Neural cell (in vitro differentiated cells): Measurements from ENCODE around the gene NECTIN1. TPM values are rescaled to one million over a fixed set of nuclear protein-coding genes. Genes with fewer than 3 reads are reported as not detected.

Source experiments
- H2AFZ ChIP-seq: fragments of 200-600, 300-800 bp; sonication (generic), shearing (Covaris generic); 2 replicates; pipeline ENCODE4 v1.6.0; 2014; ENCODE audit warnings: low read depth, mild to moderate bottlenecking, antibody characterized with exemption, low read length, moderate library complexity
- H3F3A ChIP-seq: fragments of 200-600 bp; shearing (Covaris generic); 2 replicates; pipeline ENCODE4 v1.6.1; 2016; ENCODE audit warnings: mild to moderate bottlenecking, moderate library complexity, mixed read lengths, antibody characterized with exemption, low read length; ENCODE audit not compliant: insufficient read depth, poor library complexity, severe bottlenecking
- H3K27ac ChIP-seq: fragments of 200-600, 300-800 bp; sonication (generic), shearing (Covaris generic); 2 replicates; pipeline ENCODE4 v1.5.1; 2014; ENCODE audit warnings: mild to moderate bottlenecking, low read length, moderate library complexity
- H3K27me3 ChIP-seq: fragments of 300-800, 200-600 bp; sonication (generic), shearing (Covaris generic); 2 replicates; pipeline ENCODE4 v1.6.0; 2014; ENCODE audit warnings: mild to moderate bottlenecking, low read depth, low read length, moderate library complexity; ENCODE audit not compliant: insufficient read depth
- H3K36me3 ChIP-seq: fragments of 300-800, 200-600 bp; sonication (generic), shearing (Covaris generic); 2 replicates; pipeline ENCODE4 v1.5.1; 2014; ENCODE audit warnings: mild to moderate bottlenecking, antibody characterized with exemption, low read length, moderate library complexity; ENCODE audit not compliant: insufficient read depth
- H3K4me2 ChIP-seq: fragments of 300-800, 200-600 bp; sonication (generic), shearing (Covaris generic); 2 replicates; pipeline ENCODE4 v1.6.0; 2014; ENCODE audit warnings: mild to moderate bottlenecking, low read length
- H3K4me3 ChIP-seq: fragments of 300-800, 200-600 bp; sonication (generic), shearing (Covaris generic); 2 replicates; pipeline ENCODE4 v1.5.1; 2014; ENCODE audit warnings: mild to moderate bottlenecking, low read length, moderate library complexity
- H3K79me2 ChIP-seq: fragments of 200-600 bp; shearing (Covaris generic); replicated peaks from 2 replicates; pipeline ENCODE4 v1.6.0; 2014; ENCODE audit warnings: mild to moderate bottlenecking, low read length, moderate library complexity; ENCODE audit not compliant: insufficient read depth
- H3K9ac ChIP-seq: fragments of 300-800, 200-600 bp; sonication (generic), shearing (Covaris generic); 2 replicates; pipeline ENCODE4 v1.6.1; 2016; ENCODE audit warnings: mild to moderate bottlenecking, low read length, mixed read lengths
- H3K9me2 ChIP-seq: fragments of 200-600 bp; shearing (Covaris generic); 2 replicates; pipeline ENCODE4 v1.6.1; 2016; ENCODE audit warnings: mild to moderate bottlenecking, low read length, mixed read lengths; ENCODE audit not compliant: insufficient read depth
- H3K9me3 ChIP-seq: fragments of 200-600, 300-800 bp; sonication (generic), shearing (Covaris generic); 2 replicates; pipeline ENCODE4 v1.6.1; 2016; ENCODE audit warnings: mild to moderate bottlenecking, mixed run types, low read length, moderate library complexity, mixed read lengths
- H4K20me1 ChIP-seq: fragments of 200-600 bp; shearing (Covaris generic); 2 replicates; pipeline ENCODE4 v1.6.1; 2016; ENCODE audit warnings: mild to moderate bottlenecking, mixed run types; ENCODE audit not compliant: insufficient read depth
- CTCF ChIP-seq: fragments of 450-650 bp; IDR thresholded peaks from 2 replicates; pipeline ENCODE4 v1.5.1; 2014; ENCODE audit warnings: antibody characterized with exemption, mild to moderate bottlenecking, moderate library complexity; ENCODE audit not compliant: poor library complexity, severe bottlenecking
- EP300 ChIP-seq: fragments of 450-650 bp; conservative IDR thresholded peaks from 2 replicates; pipeline ENCODE4 v1.6.1; 2014; ENCODE audit warnings: antibody characterized with exemption, mild to moderate bottlenecking, moderate library complexity; ENCODE audit not compliant: poor library complexity, severe bottlenecking
- EZH2 ChIP-seq: fragments of 200-600, 300-800 bp; shearing (Covaris generic), sonication (generic); IDR thresholded peaks from 2 replicates; pipeline ENCODE4 v1.6.1; 2014; ENCODE audit warnings: antibody characterized with exemption, low read length, borderline replicate concordance, mild to moderate bottlenecking; ENCODE audit not compliant: insufficient read depth, poor library complexity, severe bottlenecking
- MXI1 ChIP-seq: fragments of 450-650 bp; conservative IDR thresholded peaks from 2 replicates; pipeline ENCODE4 v1.6.1; 2014; ENCODE audit warnings: antibody characterized with exemption, mild to moderate bottlenecking; ENCODE audit not compliant: poor library complexity, severe bottlenecking
- POLR2AphosphoS5 ChIP-seq: IDR thresholded peaks from 2 replicates; pipeline ENCODE4 v1.6.1; 2012
- RAD21 ChIP-seq: fragments of 450-650 bp; conservative IDR thresholded peaks from 2 replicates; pipeline ENCODE4 v1.6.1; 2014; ENCODE audit warnings: antibody characterized with exemption, mild to moderate bottlenecking, moderate library complexity
- REST ChIP-seq: IDR thresholded peaks from 2 replicates; pipeline ENCODE4 v1.6.1; 2012; ENCODE audit warnings: borderline replicate concordance
- SMC3 ChIP-seq: fragments of 450-650 bp; conservative IDR thresholded peaks from 2 replicates; pipeline ENCODE4 v1.6.1; 2014; ENCODE audit warnings: antibody characterized with exemption, mild to moderate bottlenecking, moderate library complexity; ENCODE audit not compliant: poor library complexity
- TAF1 ChIP-seq: IDR thresholded peaks from 2 replicates; pipeline ENCODE4 v1.6.1; 2012; ENCODE audit warnings: low read depth
- polyA plus RNA-seq: library from polyadenylated mRNA; depleted of rRNA; stranded (reverse); fragments of >200 nt; gene quantifications from 2 replicates; pipeline ENCODE4 v1.2.3, GENCODE V29; 2014

The NECTIN1 gene
- polyA plus RNA-seq, 1 donor from 2014 or later, result 5.6 TPM

- Histone ChIP-seq H3K9ac (no peak overlapping the region), H3K9me3 (no peaks in the 10 kb centered on the region), H3K36me3 (no peaks in the 10 kb centered on the region)
Measured at GRCh38 chr11:119641983-119642745, 86.8 kb downstream of the NECTIN1 start.

GRCh38 chr11:119640541-119640940 lies 88.5 kb downstream of the NECTIN1 start:
- H3K27ac ChIP-seq, result no peak overlapping the region
- H3K79me2 ChIP-seq, result no peaks in the 10 kb centered on the region
- no peaks in the 10 kb centered on the region for H3K9me2 ChIP-seq
- H2AFZ ChIP-seq, result no peak overlapping the region
- H4K20me1 ChIP-seq, result no peaks in the 10 kb centered on the region
- no peaks in the 10 kb centered on the region for H3K36me3 ChIP-seq
- no peak overlapping the region for H3K4me2 ChIP-seq
- H3F3A ChIP-seq, result no peaks in the 10 kb centered on the region
- no peaks in the 10 kb centered on the region for H3K27me3 ChIP-seq
- H3K9me3 ChIP-seq, result no peaks in the 10 kb centered on the region
- no peak overlapping the region for H3K4me3 ChIP-seq
- no peak overlapping the region for H3K9ac ChIP-seq
- TF ChIP-seq MXI1, result no peak
- TF ChIP-seq REST, result no peak
- no peak for TF ChIP-seq TAF1
- TF ChIP-seq SMC3, result no peak
- no peak for TF ChIP-seq EZH2
- TF ChIP-seq POLR2AphosphoS5, result no peak
- TF ChIP-seq RAD21, result no peak
- TF ChIP-seq EP300, result no peak

More at GRCh38 chr11:119641983-119642745, 86.8 kb downstream of the NECTIN1 start:
- Histone ChIP-seq H3K4me3 (no peak overlapping the region), H3K79me2 (no peaks in the 10 kb centered on the region), H4K20me1 (no peaks in the 10 kb centered on the region), H3K9me2 (no peaks in the 10 kb centered on the region), H2AFZ (no peak overlapping the region), H3K27me3 (no peaks in the 10 kb centered on the region), H3K27ac (no peak overlapping the region), H3F3A (no peaks in the 10 kb centered on the region), H3K4me2 (no peak overlapping the region)
- TF ChIP-seq POLR2AphosphoS5 (no peak), EP300 (no peak), SMC3 (no peak), CTCF (no peak), MXI1 (no peak), REST (no peak), TAF1 (no peak), EZH2 (no peak), RAD21 (no peak)
